Left cardiac atrium (tissue), 4 donors: Measurements from ENCODE around the gene TCF4. TPM values are rescaled to one million over a fixed set of nuclear protein-coding genes. Genes with fewer than 3 reads are reported as not detected.

ENCODE experiments used
- ATAC-seq, 2 donors: fragments of 200-7000 bp; cut with Tn5 transposase; one replicate each; pipeline ENCODE4 v1.9.1; 2020; ENCODE audit warnings: mild to moderate bottlenecking in 2 of 2, moderate library complexity in 2 of 2
- DNase-seq: peaks from one replicate; pipeline ENCODE4 v3.0.0-alpha.2; 2020
- intact Hi-C, 2 donors: fragments of 100-400 bp; cut with DNase I; formaldehyde crosslinking; loops; one replicate each; pipeline versions ENCODE4 v1.14.1 to v1.15.1; 2022 to 2023
- long read RNA-seq: library from polyadenylated mRNA; unstranded; transcript quantifications from one replicate; pipeline ENCODE4 v2.0.0, GENCODE V29; 2021
- total RNA-seq, 2 donors: library from RNA; stranded (reverse); fragmentation: NEBNext Ultra II Directional; extraction: Animal tissue kit (Norgen Biotek cat#: 25700); gene quantifications; one replicate each; pipeline ENCODE4 v1.2.1, GENCODE V29; 2021
- donor health status: DM: no; HTN: yes; CAD: no.
- donor health status: DM: no; HTN: yes; CAD: no; lungs with severe emphysema.
- donor health status: DM: yes; HTN: yes; CAD: no.
- donor health status: Dilated cardiomyopathy.

Gene TCF4
- 10 to 100 TPM; 58.5 to 77.4 TPM for total RNA-seq
- long read RNA-seq, transcript TCF4-246 (13 exons, 3,163 nt): major isoform, 17 of 64 reads
- long read RNA-seq, transcript TCF4-204 (13 exons, 2,372 nt): minor isoform, 16 of 64 reads
- long read RNA-seq, partial matches to known transcripts: 3 of 64 reads
- long read RNA-seq, other reads (novel, unspliced or antisense): 22 of 64 reads

DNA sequence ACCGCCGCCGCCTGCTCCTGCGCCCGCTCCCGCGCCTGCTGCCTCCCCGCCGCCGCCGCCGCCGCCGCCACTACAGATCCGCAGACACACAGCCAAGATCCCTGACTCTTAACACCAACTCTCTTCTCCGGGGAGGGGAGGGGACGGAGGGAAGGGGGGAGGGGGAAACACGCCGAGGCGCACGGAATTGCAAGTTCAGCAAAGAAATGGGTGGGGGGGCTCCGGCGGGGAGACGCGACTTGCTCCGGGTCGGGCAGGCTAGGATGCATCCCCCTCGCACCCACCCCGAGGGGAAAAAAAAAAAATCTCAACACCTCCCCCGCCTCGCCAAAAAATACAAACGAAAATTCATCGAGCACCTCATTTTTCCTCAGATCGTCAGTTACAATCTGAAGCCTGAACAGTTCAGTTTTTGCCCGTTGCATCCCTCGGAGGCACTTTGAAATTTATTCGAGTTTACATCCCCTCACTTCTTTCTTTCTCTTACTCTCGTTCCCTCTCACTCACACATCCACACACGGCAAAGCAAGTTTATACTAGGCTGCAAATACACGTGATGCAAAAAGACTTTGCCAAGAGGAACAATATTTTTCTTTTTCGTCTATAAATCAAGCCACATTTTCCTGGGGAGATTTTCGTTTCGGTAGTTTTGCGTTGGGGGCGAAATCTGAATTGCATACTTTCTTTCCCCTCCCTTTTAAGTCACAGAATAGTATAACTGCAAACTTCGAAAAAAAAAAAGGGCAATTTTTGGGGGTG is at the start of gene TCF4:
TSS of gene TCF4 (minus strand) at position 82 of the 759 bp plus-strand sequence. CDS start 1,076 bp downstream, outside the sequence.
- DNase-seq (peak; percentile 69), ATAC-seq (peak; percentile 31 to 52)
- intact Hi-C loops: loop anchor here (5.0 to 10.0 kb wide), 8 partner anchors 63 to 353 kb away; no protein-coding TSS in a partner anchor

DNA sequence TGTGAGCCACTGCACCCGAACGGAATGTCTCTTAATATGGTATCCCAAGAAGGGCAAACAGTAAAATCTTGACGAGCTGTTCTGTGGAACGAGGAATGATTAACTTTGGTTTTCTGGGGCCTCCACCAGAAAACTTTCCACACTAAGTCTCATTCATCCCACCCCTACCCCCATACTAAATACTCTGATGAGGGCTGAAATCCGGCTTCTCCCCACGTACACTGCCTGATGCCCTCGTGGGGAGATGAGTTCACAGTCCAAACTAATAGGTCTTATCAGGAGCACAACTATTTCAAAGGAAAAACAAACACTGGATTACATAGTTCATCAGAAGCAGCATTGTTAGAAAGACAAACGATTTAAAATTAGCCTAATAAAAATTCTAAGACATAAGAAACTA is 49.2 kb upstream of the TCF4 start:
- intact Hi-C loops: no loop called here
- ATAC-seq (no peak), DNase-seq (no peak)

DNA sequence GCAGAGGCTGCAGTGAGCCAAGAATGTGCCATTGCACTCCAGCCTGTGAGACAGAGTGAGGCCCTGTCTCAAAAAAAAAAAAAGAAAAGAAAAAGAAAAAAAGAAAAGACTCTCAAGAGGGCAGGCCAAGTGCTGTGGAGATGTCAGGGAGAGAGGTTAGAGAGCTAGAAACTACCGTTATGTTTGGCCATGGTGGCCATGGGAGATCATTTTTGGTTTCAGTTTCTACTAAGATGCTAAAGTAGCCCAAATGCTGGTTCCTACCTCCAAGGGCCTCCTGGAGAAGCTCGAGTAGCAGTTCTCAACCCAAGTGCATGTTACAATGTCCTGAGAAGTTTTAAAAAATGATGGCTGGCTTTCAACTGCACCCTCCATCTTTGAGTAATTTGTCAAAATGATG is 47.4 kb upstream of the TCF4 start:
- no peak for ATAC-seq
- intact Hi-C loops: no loop called here
- DNase-seq: no peak

DNA sequence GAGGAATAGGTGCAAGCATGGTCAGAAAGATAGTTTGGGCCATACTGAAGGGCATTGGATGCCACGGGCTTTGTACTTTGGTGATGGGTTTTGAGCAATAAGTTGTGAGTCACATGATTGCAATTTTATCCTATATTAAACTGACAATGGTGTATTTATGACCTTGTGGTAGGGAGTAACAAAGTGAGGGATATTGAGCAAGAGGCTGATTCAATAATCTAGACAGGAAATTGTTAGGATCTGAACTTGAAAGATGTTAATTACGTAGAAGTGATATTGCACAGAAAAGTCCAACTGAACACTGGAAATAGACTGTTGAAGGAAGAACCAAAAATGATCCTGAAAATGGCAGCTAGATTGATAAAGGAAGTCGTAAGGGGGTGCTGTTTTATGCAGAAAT is 46.6 kb upstream of the TCF4 start:
- intact Hi-C loops: no loop called here
- ATAC-seq: no peak

DNA sequence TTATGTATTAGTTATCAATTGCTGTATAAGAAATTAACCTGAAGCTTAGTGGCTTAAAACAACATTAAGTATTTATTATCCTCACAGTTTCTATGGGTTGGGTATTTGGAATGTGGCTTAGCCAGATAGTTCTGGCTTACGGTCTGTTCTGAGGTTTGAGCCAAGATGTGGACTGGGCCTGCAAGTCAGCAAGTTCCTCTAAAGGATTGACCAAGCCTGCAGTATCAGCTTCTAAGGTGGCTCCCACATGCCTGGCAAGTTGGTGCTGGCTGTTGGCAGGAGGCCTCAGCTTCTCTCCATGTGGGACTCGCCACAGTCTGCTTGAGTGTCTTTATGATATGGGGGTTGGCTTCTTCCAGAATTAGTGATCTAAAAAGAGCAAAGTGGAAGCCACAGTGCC is 45.0 kb upstream of the TCF4 start:
- no peak for ATAC-seq
- DNase-seq: no peak
- intact Hi-C loops: no loop called here

More for the DNA sequence above, 46.6 kb upstream of the TCF4 start:
- no peak for DNase-seq

DNA sequence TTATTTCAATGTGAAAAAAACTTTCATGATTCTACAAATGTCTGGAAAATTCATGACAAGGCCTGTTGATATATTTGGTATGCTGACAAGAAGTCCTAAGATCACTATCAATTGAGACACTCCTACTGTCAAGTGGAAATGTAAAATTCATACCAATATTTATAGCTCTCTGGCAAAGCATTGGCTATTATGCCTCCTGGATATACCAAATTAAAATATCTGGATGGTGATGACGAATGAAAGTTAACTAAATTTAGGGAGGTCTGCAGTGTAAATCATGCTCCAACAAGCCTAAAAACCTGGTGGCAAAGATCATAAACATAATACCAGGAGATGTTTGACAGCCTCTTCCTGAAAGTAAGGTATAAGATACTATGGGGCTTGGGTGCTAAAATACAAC is 41.1 kb upstream of the TCF4 start:
- intact Hi-C loops: no loop called here
- DNase-seq (no peak), ATAC-seq (no peak)

DNA sequence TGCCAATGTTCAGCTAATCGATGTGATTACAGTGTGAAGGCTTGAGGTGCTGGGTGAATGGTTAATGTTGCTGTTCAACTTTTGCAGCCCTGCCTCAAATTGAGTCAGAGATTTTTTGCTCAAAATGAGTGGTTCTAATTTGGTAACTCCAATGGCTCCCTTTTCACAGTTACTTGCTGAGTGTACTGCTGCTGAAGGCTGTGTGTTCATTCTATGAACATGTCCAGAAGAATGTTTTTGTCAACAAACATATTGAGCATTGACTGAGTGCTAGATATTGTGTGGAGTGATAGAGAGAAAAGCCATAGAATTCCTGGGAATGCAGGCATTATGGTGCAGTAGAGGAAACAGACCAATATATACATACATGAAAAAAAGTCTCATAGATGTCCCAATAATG is 39.0 kb upstream of the TCF4 start:
- no peak for DNase-seq
- no peak for ATAC-seq
- intact Hi-C loops: no loop called here

DNA sequence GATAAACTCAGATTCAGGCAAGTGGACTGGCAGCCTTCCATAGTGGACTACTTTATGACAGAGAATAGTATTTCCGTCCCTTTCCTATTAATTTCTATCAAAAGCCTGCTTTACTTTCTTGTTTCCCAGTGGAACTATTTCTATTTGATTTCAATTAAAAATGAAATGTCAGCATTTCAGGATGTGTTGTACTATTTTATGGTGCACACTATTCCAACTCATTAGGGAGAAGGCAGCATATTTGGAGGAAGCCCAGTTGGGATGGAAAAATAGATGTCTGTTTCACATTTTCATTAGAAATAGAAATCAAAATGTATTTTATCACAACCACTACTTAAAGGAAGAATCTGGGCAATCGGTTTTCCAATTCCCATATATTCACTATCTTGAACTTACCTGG is 37.9 kb upstream of the TCF4 start:
- no peak for ATAC-seq
- intact Hi-C loops: no loop called here
- no peak for DNase-seq

DNA sequence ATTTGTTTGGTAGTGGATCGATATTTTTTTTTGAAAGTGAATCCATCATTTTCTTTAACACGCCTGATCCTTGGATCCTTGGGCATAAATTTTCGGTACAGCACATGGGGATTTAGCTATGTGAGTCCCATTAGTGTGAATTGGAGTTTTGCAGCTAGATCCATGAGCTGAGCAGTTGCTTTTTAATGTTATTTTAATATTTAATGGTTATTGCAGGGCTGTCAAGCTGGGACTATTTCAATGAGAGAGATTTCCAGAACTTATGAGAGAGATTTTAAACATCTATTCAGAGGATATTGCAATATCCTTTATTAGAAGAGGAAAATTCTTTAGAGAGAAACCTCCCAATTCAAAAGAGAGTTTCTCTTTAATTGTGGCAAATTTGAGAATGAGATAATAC is 35.6 kb upstream of the TCF4 start:
- no peak for ATAC-seq
- intact Hi-C loops: no loop called here
- no peak for DNase-seq

DNA sequence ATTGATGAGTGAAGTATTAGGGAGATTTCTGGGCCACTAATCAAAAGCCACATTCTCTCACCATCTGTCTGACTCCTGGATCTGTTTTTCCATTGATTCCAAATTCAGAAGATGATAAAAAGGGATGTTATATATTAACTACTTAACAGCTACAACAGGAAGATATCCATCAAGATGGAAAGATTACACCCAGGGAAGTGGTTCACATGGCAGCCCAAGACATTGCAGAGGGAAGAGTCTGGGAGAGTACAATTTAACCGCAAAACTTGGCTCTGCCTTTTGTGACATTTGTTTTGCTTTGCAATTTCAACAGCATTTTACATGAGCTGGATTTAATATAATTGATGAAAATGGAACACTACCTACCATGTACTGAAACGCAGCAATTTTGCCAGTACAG is 22.5 kb upstream of the TCF4 start:
- intact Hi-C loops: no loop called here
- ATAC-seq (no peak), DNase-seq (no peak)

DNA sequence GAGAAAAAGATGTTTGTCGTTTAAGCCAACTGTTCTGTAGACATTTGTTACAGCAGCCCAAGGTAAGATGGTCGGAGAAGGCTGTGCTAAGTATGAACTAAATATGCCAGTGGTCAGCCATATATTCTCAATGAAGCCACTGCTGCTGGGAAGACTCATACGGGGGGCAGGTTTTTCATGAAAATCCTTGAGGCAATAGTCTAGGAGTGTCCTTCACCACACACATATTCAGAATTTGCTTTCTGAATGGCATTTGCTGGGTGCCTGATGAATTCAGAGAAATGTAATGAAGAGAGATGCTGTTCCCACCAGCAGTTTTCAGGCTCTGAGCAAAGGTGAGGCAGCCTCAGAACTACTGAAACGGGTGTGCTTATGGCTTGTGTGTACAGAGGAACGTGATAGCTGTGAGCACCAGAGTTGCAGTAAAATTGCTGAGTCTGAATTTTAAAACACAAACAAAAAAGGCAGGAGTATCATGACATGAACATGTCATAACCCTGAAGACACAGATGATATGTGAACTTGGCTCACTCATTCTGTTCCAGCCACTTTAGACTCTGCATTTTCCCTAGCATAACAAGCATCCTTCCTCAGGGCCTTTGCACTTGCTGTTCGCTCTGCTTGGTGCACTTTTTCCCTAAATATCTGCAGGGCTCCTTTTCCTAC is 21.3 kb upstream of the TCF4 start:
- DNase-seq (no peak), ATAC-seq (no peak)
- intact Hi-C loops: no loop called here

DNA sequence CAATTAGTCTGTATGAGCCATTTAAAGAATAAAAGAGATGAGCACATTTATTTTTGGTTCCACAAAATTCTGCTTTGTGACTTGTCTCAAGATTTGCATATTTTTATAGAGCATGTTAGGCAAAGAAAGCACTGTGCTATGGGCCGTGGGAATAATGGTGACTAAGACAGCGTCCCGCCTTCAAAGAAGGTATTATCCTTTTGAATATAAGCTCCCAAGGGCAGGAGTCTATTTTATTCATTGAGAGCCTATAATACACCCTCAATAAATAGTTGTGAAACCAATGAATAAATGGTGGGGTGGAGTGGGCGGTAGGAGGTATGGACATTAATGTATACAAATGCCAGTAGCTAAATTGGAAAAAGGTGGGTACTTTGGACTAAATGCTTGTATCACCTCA is 20.5 kb upstream of the TCF4 start:
- intact Hi-C loops: no loop called here
- no peak for ATAC-seq
- DNase-seq: no peak

DNA sequence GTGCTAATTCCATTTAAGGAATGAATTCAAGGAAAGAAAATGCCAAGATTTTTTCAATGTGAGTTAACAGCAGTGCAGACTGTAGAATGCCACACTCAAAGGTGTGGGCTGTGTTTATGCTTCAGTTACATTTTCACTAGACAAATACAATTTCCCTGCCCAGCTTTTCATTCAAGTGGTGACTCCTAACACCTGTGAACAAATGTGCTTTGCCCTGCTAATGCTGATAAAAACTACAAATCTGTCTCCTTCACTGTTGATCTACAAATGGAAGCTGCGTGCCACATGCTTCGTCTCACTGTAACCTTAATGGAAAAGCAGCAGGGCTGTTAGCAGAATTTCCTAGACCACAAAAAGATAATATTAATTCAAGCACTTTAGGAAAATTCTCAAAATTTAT is 19.8 kb upstream of the TCF4 start:
- intact Hi-C loops: no loop called here
- ATAC-seq: no peak
- DNase-seq: no peak

DNA sequence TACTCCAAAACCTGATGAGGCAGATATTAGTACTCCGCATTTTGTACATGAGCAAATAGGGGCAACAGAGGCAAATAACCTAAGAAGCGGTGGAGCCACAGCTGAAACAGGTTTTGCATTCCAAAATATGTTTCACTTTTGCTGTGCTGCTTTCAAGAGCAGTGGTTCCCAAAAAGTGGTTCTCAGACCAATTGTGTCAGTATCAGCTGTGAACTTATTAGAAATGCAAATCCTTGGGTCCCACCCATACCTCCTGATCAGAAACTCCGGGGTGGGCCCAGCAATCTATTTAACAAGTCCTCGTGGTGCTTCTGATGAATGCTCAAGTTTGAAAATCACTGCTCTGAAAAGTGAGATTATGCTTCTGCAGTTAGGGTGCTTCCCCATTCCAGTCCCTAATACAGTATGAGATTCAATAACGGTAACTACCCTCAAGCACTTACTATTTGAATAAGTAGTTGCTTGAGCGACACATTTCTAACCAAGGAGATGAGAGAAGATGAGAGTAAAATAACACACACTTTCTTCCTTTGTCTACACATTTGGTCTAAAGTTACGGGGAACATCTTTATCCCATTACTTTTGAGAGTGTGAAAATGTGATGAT is 17.8 kb upstream of the TCF4 start:
- DNase-seq (no peak), ATAC-seq (no peak)
- intact Hi-C loops: no loop called here

DNA sequence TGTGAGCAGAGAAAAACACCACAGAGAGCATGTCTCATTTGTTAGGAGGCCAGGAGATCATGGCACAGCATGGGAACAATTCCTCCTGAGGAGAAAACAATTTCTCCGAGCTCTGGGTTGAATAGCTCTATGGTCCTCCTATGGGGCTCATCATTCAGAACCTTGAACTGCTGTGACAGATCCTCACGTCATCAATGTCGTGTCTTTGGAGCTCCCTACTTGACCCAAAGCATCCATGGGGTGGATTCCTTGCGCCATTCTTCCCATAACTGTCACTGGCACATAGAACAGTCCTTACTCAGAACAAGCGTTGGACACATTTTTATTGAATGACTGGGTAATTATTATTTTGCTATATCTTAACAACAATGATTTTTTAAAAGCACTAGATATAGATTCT is 15.8 kb upstream of the TCF4 start:
- ATAC-seq (no peak), DNase-seq (no peak)
- intact Hi-C loops: no loop called here

DNA sequence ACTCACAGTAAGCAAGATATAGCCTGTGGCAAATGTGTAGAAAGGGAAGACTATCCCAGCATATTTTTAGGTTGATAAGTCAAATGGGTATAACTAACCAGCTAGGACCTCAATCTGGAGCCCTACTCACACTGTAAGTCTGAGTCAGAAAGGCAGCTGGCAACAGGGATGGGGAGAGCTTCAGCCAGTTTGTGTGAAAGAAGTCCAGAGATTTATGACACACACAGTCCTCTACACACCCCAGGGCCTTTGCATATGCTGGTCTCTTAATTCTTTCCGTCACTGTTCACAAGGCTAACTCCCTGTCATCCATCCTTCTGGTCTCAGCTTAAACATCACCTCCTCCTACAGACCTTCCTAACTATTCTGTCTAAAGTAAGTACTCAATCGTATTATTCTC is 5.9 kb upstream of the TCF4 start:
- ATAC-seq (no peak), DNase-seq (no peak)
- intact Hi-C loops: no loop called here

DNA sequence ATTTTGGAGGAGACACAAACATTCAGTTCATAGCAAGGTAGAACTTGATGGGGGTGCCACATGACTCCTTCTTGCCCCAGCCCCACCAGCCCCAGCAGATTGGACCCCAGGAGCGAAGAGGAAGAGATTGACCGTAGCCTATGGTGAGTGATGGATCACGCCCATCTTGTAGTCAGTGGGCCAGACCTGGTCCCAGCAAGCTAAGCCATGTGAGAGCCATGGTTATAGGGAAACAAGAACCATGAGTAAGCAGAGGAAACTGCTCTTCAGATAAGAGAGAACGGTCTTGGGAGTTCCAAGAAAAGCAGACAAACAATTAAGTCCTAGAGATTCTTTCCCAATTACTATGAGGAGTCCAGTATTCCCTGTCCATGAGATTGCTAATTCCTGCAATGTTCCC is 4.6 kb upstream of the TCF4 start:
- no peak for ATAC-seq
- DNase-seq: peak; percentile 27
- intact Hi-C loops: no loop called here

DNA sequence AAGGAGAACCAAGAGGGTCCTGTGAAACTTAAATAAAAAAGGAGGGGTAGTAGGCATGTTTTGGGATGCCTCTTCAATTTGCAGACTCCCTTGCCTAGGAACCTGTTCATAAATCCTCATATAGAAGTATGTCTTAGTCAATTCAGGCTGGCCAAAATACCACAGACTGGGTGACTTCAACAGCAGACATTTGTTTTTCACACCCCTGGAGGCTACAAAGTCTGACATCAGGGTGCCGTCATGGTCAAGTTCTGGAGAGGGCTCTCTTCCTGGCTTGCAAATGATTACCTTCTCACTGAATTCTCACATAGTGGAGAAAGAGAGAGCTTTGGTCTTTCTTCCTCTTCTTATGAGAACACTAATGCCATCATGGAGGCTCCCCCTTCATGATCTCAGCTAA is 4.1 kb upstream of the TCF4 start:
- no peak for DNase-seq
- ATAC-seq: no peak
- intact Hi-C loops: no loop called here

DNA sequence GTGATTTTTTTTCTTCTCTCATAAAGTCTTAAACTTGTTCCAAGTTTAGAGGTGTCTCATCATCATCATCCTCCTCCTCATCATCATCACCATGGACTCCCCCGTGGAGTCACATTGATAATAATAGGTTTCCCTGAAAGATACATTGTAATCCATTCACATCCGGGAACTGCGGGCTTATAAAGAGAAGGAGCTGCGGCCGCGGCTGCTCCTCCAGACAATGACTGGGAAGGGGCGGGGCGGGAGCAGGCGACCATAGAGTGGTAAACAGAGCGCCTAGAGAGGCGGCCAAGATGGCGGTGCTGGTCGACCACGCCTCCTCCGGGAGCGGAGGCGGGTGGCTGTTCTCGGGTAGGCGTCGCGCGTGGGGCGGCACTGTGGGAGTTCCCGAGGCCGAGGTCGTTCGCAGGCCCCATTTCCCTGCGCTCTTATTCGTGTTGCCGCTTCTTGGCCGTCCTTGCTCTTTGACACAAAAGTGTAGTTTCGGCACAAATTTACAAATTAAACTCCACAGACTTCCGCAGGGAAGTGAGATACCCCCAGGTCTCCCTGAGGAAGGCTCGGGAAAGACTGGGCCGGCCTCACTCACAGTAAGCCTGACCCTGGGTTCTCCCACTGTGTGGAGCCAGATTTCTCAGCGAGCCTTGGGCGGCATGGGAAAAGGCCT is 1.8 kb upstream of the TCF4 start:
- intact Hi-C loops: loop anchor here (5.0 to 10.0 kb wide), 8 partner anchors 65 to 355 kb away; no protein-coding TSS in a partner anchor
- ATAC-seq: peak; percentile 97 to 98

More for the DNA sequence above, 1.8 kb upstream of the TCF4 start:
- DNase-seq: peak; percentile 97
